OCI-LY3 (cell line): Measurements from ENCODE around the gene FBXL19.

Source experiments
- EZH2phosphoT487 ChIP-seq: fragments of 200-600 bp; shearing (Covaris generic); IDR thresholded peaks from 2 replicates; pipeline ENCODE4 v1.6.1; 2018; ENCODE audit warnings: antibody characterized with exemption, mixed run types, low read depth
- TF ChIP-seq, protein P1 (sequence below): fragments of 200-600, 300-600 bp; sonication (generic); IDR thresholded peaks from 2 replicates; pipeline ENCODE4 v1.5.1; 2014; ENCODE audit warnings: antibody characterized with exemption, low read length, low read depth

DNA sequence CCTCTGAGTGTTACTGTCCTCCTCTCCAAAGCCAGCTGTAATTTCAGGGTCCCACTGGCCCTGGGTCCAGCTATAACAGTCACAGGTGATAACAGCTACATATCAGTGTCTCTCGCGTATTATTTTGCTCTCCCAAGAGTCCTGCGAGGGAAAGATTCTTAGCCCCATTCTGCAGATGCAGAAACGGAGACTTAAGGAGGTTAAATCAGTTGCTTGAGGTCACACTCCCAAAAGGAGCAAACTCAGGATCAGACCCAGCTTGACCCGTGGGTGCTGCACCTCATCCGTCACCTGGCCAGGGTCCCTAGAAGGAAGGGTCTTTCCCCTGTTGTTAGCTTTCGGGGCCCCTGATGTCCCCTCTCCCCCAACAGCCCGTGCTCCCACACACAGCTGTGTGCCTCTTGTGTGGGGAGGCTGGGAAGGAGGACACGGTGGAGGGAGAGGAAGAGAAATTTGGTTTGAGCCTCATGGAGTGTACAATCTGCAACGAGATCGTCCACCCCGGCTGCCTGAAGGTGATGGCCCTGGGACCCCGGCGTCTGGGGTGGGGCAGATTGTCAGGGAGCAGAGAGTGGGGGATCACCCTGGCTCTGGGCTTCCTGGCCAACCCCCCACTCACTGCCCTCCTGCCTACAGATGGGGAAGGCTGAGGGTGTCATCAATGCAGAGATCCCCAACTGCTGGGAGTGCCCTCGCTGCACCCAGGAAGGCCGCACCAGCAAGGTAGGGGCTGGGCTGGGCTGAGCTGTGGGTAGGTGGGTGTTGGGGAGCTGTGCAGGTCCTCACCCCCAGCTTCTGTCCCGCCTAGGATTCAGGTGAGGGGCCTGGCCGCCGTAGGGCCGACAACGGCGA is 3.8 kb downstream of the FBXL19 start:
- TF ChIP-seq, protein P1, sequence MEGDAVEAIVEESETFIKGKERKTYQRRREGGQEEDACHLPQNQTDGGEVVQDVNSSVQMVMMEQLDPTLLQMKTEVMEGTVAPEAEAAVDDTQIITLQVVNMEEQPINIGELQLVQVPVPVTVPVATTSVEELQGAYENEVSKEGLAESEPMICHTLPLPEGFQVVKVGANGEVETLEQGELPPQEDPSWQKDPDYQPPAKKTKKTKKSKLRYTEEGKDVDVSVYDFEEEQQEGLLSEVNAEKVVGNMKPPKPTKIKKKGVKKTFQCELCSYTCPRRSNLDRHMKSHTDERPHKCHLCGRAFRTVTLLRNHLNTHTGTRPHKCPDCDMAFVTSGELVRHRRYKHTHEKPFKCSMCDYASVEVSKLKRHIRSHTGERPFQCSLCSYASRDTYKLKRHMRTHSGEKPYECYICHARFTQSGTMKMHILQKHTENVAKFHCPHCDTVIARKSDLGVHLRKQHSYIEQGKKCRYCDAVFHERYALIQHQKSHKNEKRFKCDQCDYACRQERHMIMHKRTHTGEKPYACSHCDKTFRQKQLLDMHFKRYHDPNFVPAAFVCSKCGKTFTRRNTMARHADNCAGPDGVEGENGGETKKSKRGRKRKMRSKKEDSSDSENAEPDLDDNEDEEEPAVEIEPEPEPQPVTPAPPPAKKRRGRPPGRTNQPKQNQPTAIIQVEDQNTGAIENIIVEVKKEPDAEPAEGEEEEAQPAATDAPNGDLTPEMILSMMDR = no peak
- TF ChIP-seq EZH2phosphoT487 = no peak
